ENCODE results near the gene TMEM232.
"Not testable (repeated sequence)": the region's sequence is repeated elsewhere in the genome, so short reads cannot be mapped to it uniquely, and the experiment has no call there.

The TMEM232 gene

GRCh38 chr5:110734101-110734500 is 7.6 kb upstream of the TMEM232 start:
- Mint-ChIP-seq H3K4me1 (peaks cover 6% of the 10 kb centered on the region), H3K4me3 (no peak overlapping the region), H3K9me3 (peaks cover 0 to 8% of the 10 kb centered on the region in 2 donors), H3K27me3 (peaks cover 16% of the 10 kb centered on the region), H3K27ac (no peak overlapping the region)
- DNase-seq (no peak), ATAC-seq (no peak)

- peaks cover 19% of the 10 kb centered on the region for H3K27me3 Mint-ChIP-seq
- not testable (repeated sequence) for ATAC-seq, DNase-seq, H3K9me3 Mint-ChIP-seq, H3K4me3 Mint-ChIP-seq, H3K27ac Mint-ChIP-seq, H3K4me1 Mint-ChIP-seq
Measured at GRCh38 chr5:110731499-110731898, 5.0 kb upstream of the TMEM232 start.

- Mint-ChIP-seq H3K9me3 (peaks cover 0 to 2% of the 10 kb centered on the region in 2 donors), H3K27ac (peak overlapping the region in 1 of 2 donors; percentile 86), H3K27me3 (peaks cover 12% of the 10 kb centered on the region), H3K4me3 (peak overlapping the region; percentile 78 to 88), H3K4me1 (no peaks in the 10 kb centered on the region)
- ATAC-seq (peak; percentile 71), DNase-seq (no peak)
Measured at GRCh38 chr5:110727025-110727314, 499 bp upstream of the TMEM232 start.

GRCh38 chr5:110718311-110718710 is 8.2 kb downstream of the TMEM232 start:
- Mint-ChIP-seq H3K27ac (no peak overlapping the region), H3K4me3 (no peak overlapping the region), H3K4me1 (no peaks in the 10 kb centered on the region), H3K27me3 (no peaks in the 10 kb centered on the region), H3K9me3 (no peaks in the 10 kb centered on the region)
- DNase-seq, result no peak
- ATAC-seq, result no peak

- no peaks in the 10 kb centered on the region for H3K4me1 Mint-ChIP-seq
- DNase-seq, result no peak
- no peak for ATAC-seq
- H3K27ac Mint-ChIP-seq, result no peak overlapping the region
- H3K27me3 Mint-ChIP-seq, result peaks cover 2% of the 10 kb centered on the region
- H3K4me3 Mint-ChIP-seq, result no peak overlapping the region
- H3K9me3 Mint-ChIP-seq, result no peaks in the 10 kb centered on the region
Measured at GRCh38 chr5:110716247-110717245, 9.9 kb downstream of the TMEM232 start.

- Mint-ChIP-seq H3K4me1 (no peaks in the 10 kb centered on the region), H3K4me3 (no peak overlapping the region), H3K27ac (no peak overlapping the region), H3K27me3 (peaks cover 25% of the 10 kb centered on the region), H3K9me3 (no peaks in the 10 kb centered on the region)
- DNase-seq (no peak), ATAC-seq (no peak)
Measured at GRCh38 chr5:110707260-110707844, 19.1 kb downstream of the TMEM232 start.

- no peak overlapping the region for H3K27ac Mint-ChIP-seq
- no peaks in the 10 kb centered on the region for H3K4me1 Mint-ChIP-seq
- DNase-seq (no peak), ATAC-seq (no peak)
- no peaks in the 10 kb centered on the region for H3K9me3 Mint-ChIP-seq
- H3K27me3 Mint-ChIP-seq, result peaks cover 13% of the 10 kb centered on the region
- no peak overlapping the region for H3K4me3 Mint-ChIP-seq
Measured at GRCh38 chr5:110705349-110705748, 21.1 kb downstream of the TMEM232 start.

GRCh38 chr5:110703481-110703880 is 23.0 kb downstream of the TMEM232 start:
- DNase-seq (no peak), ATAC-seq (no peak)
- Mint-ChIP-seq H3K4me1 (no peaks in the 10 kb centered on the region), H3K4me3 (no peak overlapping the region), H3K9me3 (no peaks in the 10 kb centered on the region), H3K27me3 (no peaks in the 10 kb centered on the region), H3K27ac (peak overlapping the region in 1 of 2 donors; percentile 61)

GRCh38 chr5:110702704-110703103 is 23.8 kb downstream of the TMEM232 start:
- Mint-ChIP-seq H3K27ac (no peak overlapping the region), H3K9me3 (no peaks in the 10 kb centered on the region), H3K4me1 (no peaks in the 10 kb centered on the region), H3K27me3 (no peaks in the 10 kb centered on the region), H3K4me3 (no peak overlapping the region)
- ATAC-seq (no peak), DNase-seq (no peak)

GRCh38 chr5:110702300-110702699 is 24.2 kb downstream of the TMEM232 start:
- ATAC-seq (no peak), DNase-seq (no peak)
- Mint-ChIP-seq H3K9me3 (peaks cover 0 to 2% of the 10 kb centered on the region in 2 donors), H3K27ac (no peak overlapping the region), H3K27me3 (no peaks in the 10 kb centered on the region), H3K4me3 (no peak overlapping the region), H3K4me1 (no peaks in the 10 kb centered on the region)

GRCh38 chr5:110692669-110693068 is 33.8 kb downstream of the TMEM232 start:
- not testable (repeated sequence) for ATAC-seq, H3K4me1 Mint-ChIP-seq, DNase-seq, H3K4me3 Mint-ChIP-seq, H3K27me3 Mint-ChIP-seq
- Mint-ChIP-seq H3K27ac (peak overlapping the region in 1 of 2 donors; percentile 34), H3K9me3 (peaks cover 0 to 26% of the 10 kb centered on the region in 2 donors)

- DNase-seq, H3K4me3 Mint-ChIP-seq, H3K27me3 Mint-ChIP-seq, H3K27ac Mint-ChIP-seq, ATAC-seq: not testable (repeated sequence)
- H3K4me1 Mint-ChIP-seq, result peaks cover 17% of the 10 kb centered on the region
- H3K9me3 Mint-ChIP-seq, result peaks cover 0 to 15% of the 10 kb centered on the region in 2 donors
Measured at GRCh38 chr5:110690587-110690986, 35.9 kb downstream of the TMEM232 start.

- Mint-ChIP-seq H3K9me3 (no peaks in the 10 kb centered on the region), H3K4me1 (peaks cover 17% of the 10 kb centered on the region), H3K4me3 (no peak overlapping the region), H3K27ac (peak overlapping the region in 1 of 2 donors; percentile 37), H3K27me3 (no peaks in the 10 kb centered on the region)
- DNase-seq, result no peak
- ATAC-seq, result no peak
Measured at GRCh38 chr5:110687485-110687884, 39.0 kb downstream of the TMEM232 start.

- ATAC-seq (peak; percentile 64), DNase-seq (no peak)
- Mint-ChIP-seq H3K9me3 (no peaks in the 10 kb centered on the region), H3K4me3 (no peak overlapping the region), H3K4me1 (peaks cover 17% of the 10 kb centered on the region), H3K27ac (peak overlapping the region in 1 of 2 donors; percentile 69), H3K27me3 (peaks cover 5% of the 10 kb centered on the region)
Measured at GRCh38 chr5:110686270-110686669, 40.2 kb downstream of the TMEM232 start.

- no peak for DNase-seq
- H3K9me3 Mint-ChIP-seq, result no peaks in the 10 kb centered on the region
- no peak overlapping the region for H3K4me3 Mint-ChIP-seq
- peaks cover 8% of the 10 kb centered on the region for H3K4me1 Mint-ChIP-seq
- no peak overlapping the region for H3K27ac Mint-ChIP-seq
- no peak for ATAC-seq
- H3K27me3 Mint-ChIP-seq, result peaks cover 20% of the 10 kb centered on the region
Measured at GRCh38 chr5:110681953-110682352, 44.5 kb downstream of the TMEM232 start.

- no peak overlapping the region for H3K4me3 Mint-ChIP-seq
- DNase-seq (no peak), ATAC-seq (no peak)
- no peaks in the 10 kb centered on the region for H3K9me3 Mint-ChIP-seq
- H3K27me3 Mint-ChIP-seq, result peaks cover 20% of the 10 kb centered on the region
- peak overlapping the region in 1 of 2 donors; percentile 29 for H3K27ac Mint-ChIP-seq
- H3K4me1 Mint-ChIP-seq, result peaks cover under 1% of the 10 kb centered on the region
Measured at GRCh38 chr5:110681109-110681508, 45.4 kb downstream of the TMEM232 start.
